MCF 10A (cell line): Measurements from ENCODE around the gene PCNX3. TPM values are rescaled to one million over a fixed set of nuclear protein-coding genes. Genes with fewer than 3 reads are reported as not detected.

Experiments
- BruUV-seq: library from RNA; stranded (reverse); fragments of 400-500 nt; replicated peaks from 2 replicates; lab custom pipeline; 2021; lab: Mats Ljungman, UMichigan
- CTCF ChIA-PET: fragments of 300-600 bp; sonication (Branson Sonifier 250); formaldehyde crosslinking; extraction: SDS; loops from one replicate; lab custom pipeline; 2021; ENCODE audit warnings: antibody characterized with exemption, inconsistent platforms; lab: Yijun Ruan, JAX
- POLR2A ChIA-PET: fragments of 300-600, 350-650 bp; sonication (Branson Sonifier 250); formaldehyde crosslinking; extraction: SDS; loops from one replicate; lab custom pipeline; 2020; ENCODE audit warnings: antibody characterized with exemption, inconsistent platforms; lab: Yijun Ruan, JAX
- DNase-seq: peaks from one replicate; pipeline ENCODE4 v3.0.0-alpha.2; 2018; ENCODE audit not compliant: unreplicated experiment
- H3K27ac Mint-ChIP-seq: one replicate; pipeline ENCODE4 v1.8.0; 2022; ENCODE audit warnings: mild to moderate bottlenecking, low read depth, mixed read lengths; ENCODE audit not compliant: unreplicated experiment
- H3K27me3 Mint-ChIP-seq: one replicate; pipeline ENCODE4 v1.8.0; 2022; ENCODE audit warnings: mixed read lengths; ENCODE audit not compliant: insufficient read depth, unreplicated experiment
- H3K36me3 Mint-ChIP-seq: one replicate; pipeline ENCODE4 v1.8.0; 2022; ENCODE audit warnings: mild to moderate bottlenecking, moderate library complexity, mixed read lengths; ENCODE audit not compliant: insufficient read depth, unreplicated experiment
- H3K4me1 Mint-ChIP-seq: one replicate; pipeline ENCODE4 v1.8.0; 2022; ENCODE audit warnings: mixed read lengths; ENCODE audit not compliant: insufficient read depth, unreplicated experiment
- H3K4me3 Mint-ChIP-seq: one replicate; pipeline ENCODE4 v1.8.0; 2022; ENCODE audit warnings: mild to moderate bottlenecking, moderate library complexity, mixed read lengths; ENCODE audit not compliant: unreplicated experiment
- H3K9me3 Mint-ChIP-seq: one replicate; pipeline ENCODE4 v1.8.0; 2022; ENCODE audit warnings: mixed read lengths; ENCODE audit not compliant: unreplicated experiment
- intact Hi-C: fragments of 100-400 bp; cut with micrococcal nuclease; formaldehyde crosslinking; loops from 2 replicates; pipeline ENCODE4 v1.14.1; 2022
- total RNA-seq: library from RNA; stranded (reverse); gene quantifications from 2 replicates; pipeline ENCODE4 v1.2.3, GENCODE V29; 2022
- TF ChIP-seq, protein P1 (sequence below): fragments of 200-600 bp; IDR thresholded peaks from one replicate; pipeline ENCODE4 v1.8.0; 2022; ENCODE audit warnings: antibody characterized with exemption, mild to moderate bottlenecking; ENCODE audit not compliant: unreplicated experiment

PCNX3 gene
- total RNA-seq, 1 experiment from 2014 or later = 40.9 TPM

DNA sequence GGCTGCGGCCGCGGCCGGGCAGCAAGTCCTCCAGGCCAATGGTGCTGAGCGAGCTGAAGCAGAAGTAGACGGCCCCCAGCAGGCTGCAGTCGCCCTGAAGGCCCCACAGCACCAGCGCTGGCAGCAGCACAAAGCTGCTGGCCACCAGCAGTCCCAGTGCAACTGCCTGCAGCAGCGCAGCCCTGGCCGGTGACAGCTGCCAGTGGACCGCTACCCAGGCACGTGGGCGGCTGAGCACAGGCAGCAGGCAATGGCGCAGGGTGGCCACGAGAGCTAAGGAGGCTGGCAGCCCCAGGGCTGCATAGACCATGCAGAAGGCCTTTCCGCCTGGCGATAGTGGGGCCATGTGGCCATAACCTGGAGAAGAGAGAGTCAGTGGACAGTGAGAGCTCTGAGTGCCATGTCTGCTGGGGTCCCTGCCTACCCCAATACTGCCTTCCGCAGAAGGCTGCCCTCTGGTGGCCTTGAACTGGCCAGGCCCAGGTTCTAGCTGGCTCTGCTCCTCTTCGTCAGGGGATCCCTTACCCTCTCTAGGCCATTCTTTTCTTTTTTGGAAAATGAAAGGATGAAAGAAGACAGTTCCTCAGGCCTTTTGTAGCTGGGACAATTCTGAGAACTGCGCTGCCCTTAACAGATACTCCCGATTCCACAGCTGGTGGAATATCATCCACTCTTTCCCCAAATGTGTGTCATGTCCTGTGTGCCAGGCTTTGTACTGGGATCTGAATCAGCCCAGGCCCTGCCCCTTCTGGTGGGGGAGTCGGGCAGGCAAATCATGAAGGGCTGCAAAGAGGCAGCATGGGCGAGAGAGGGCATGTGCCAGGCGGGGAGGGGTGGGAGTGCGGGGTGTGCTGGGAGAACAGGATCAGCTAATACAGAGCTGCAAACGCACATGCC lies 21.8 kb upstream of the PCNX3 start:
- Mint-ChIP-seq H3K27ac (no peak overlapping the region), H3K36me3 (peaks cover 12% of the 10 kb centered on the region), H3K4me3 (no peak overlapping the region), H3K27me3 (no peaks in the 10 kb centered on the region), H3K9me3 (no peaks in the 10 kb centered on the region), H3K4me1 (peaks cover 5% of the 10 kb centered on the region)
- TF ChIP-seq, protein P1, sequence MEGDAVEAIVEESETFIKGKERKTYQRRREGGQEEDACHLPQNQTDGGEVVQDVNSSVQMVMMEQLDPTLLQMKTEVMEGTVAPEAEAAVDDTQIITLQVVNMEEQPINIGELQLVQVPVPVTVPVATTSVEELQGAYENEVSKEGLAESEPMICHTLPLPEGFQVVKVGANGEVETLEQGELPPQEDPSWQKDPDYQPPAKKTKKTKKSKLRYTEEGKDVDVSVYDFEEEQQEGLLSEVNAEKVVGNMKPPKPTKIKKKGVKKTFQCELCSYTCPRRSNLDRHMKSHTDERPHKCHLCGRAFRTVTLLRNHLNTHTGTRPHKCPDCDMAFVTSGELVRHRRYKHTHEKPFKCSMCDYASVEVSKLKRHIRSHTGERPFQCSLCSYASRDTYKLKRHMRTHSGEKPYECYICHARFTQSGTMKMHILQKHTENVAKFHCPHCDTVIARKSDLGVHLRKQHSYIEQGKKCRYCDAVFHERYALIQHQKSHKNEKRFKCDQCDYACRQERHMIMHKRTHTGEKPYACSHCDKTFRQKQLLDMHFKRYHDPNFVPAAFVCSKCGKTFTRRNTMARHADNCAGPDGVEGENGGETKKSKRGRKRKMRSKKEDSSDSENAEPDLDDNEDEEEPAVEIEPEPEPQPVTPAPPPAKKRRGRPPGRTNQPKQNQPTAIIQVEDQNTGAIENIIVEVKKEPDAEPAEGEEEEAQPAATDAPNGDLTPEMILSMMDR = peak; percentile 56
- intact Hi-C loops = no loop called here
- ChIA-PET POLR2A (interaction anchor here (0.7 to 2.3 kb wide), 6 partner anchors 9 to 69 kb away, joined by 3 to 18 read pairs (median 4); partner anchors contain the start of genes EHBP1L1, FAM89B, MAP3K11 and SCYL1), CTCF (interaction anchor here (0.5 to 2.6 kb wide), 19 partner anchors 9 to 233 kb away, joined by 3 to 25 read pairs (median 4); partner anchors contain the start of genes EHBP1L1 and FAM89B)
- BruUV-seq = no TSS peak
- DNase-seq = no peak

DNA sequence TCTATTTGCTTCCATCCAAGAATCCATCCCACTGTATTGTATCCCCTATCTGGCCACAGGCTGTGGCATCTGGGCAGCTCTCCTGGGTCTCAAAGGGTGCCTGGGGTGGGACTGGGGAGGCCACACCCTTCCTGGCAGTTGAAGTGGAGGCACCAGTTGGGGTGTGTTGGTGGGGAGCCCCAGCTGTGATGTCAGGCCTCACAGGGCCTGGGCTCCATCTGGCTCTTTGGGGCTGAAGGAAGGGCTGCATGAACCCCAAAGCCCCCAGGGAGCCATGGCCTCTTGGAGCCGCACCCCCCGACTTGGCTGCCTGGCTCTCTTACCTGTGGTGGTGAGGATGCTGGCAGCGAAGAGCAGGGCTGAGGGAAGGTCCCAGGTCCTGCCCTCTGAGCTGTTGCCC lies 20.4 kb upstream of the PCNX3 start:
- intact Hi-C loops = no loop called here
- H3K27ac Mint-ChIP-seq = no peak overlapping the region
- peaks cover 5% of the 10 kb centered on the region for H3K4me1 Mint-ChIP-seq
- TF ChIP-seq, protein P1 = no peak
- no peaks in the 10 kb centered on the region for H3K27me3 Mint-ChIP-seq
- H3K9me3 Mint-ChIP-seq = no peaks in the 10 kb centered on the region
- ChIA-PET CTCF (interaction anchor here (1.0 to 2.0 kb wide), 3 partner anchors 15 to 28 kb away, joined by 3 to 7 read pairs (median 3); no protein-coding TSS in a partner anchor), POLR2A (interaction anchor here (0.6 to 1.6 kb wide), 3 partner anchors 18 to 414 kb away, joined by 3 to 4 read pairs (median 3); no protein-coding TSS in a partner anchor)
- peaks cover 10% of the 10 kb centered on the region for H3K36me3 Mint-ChIP-seq
- BruUV-seq = no TSS peak
- DNase-seq = no peak
- H3K4me3 Mint-ChIP-seq = no peak overlapping the region

DNA sequence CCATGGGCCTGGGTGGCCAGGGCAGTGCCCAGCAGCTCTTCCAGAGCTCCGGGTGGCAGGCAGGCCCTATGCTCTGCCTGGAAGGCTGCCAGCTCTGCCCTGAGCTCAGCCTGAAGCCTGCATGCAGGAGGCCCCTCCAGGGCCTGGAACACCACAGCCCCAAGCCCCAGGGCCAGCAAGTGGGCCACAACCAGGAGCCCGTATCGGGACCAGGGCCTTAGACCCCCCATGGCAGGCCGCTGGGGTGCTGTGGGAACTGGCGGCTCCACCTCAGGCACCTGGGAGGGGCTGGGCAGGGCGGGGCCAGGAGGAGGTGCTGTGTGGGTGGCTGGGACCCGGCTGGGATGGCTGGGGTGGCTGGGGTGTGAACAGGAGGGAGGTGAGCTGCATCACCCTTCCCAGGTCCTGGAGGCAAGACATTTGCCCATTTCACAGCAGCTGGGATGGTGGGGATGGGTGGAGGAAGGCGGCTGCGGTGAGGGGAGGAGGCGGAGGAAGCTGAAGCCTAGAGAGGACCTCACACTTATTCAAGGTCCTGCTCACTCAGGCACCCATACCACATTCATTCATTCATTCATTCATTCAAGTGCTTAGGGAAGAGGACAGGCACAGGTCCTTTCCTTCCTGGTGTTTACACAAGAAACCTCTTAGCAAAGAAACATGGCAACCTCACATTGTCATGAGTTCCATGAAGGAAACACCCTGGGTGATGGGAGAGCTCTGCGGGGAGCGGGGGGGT lies 19.9 kb upstream of the PCNX3 start, which contains the start of gene KCNK7:
Gene KCNK7 (minus strand): TSS at position 258 of the 739 bp plus-strand sequence. CDS start 28 bp downstream, at position 230.
- BruUV-seq = no TSS peak
- ChIA-PET POLR2A (interaction anchor here (0.6 to 1.6 kb wide), 4 partner anchors 19 to 413 kb away, joined by 3 to 4 read pairs (median 3); no protein-coding TSS in a partner anchor), CTCF (interaction anchor here (1.0 to 2.0 kb wide), 4 partner anchors 8 to 29 kb away, joined by 3 to 7 read pairs (median 4); no protein-coding TSS in a partner anchor)
- no peak within 1 kb of the TSS for H3K27ac Mint-ChIP-seq
- TF ChIP-seq, protein P1 = no peak
- no peaks in the 10 kb centered on the region for H3K27me3 Mint-ChIP-seq
- H3K4me3 Mint-ChIP-seq = no peak within 1 kb of the TSS
- H3K9me3 Mint-ChIP-seq = no peaks in the 10 kb centered on the region
- no peak for DNase-seq
- intact Hi-C loops = no loop called here
- peaks cover 10% of the 10 kb centered on the region for H3K36me3 Mint-ChIP-seq
- peaks cover 5% of the 10 kb centered on the region for H3K4me1 Mint-ChIP-seq
